DMS53 (cell line): ENCODE data around the gene GTF2H4.

ENCODE experiments used
- DNase-seq: peaks from one replicate; lab custom pipeline; 2025; lab: John Stamatoyannopoulos, UW

GTF2H4 gene

GRCh38 chr6:30882759-30883684 is 25.0 kb upstream of the GTF2H4 start:
- DNase-seq: peak; percentile 91

- peak; percentile 93 for DNase-seq
These were observed 24.1 kb upstream of the GTF2H4 start, which contains the start of gene DDR1 for GRCh38 chr6:30883685-30884520. Gene DDR1, plus strand, starts transcription at chr6:30884519. Its CDS starts 4,211 bp downstream, at chr6:30888730.

DNA sequence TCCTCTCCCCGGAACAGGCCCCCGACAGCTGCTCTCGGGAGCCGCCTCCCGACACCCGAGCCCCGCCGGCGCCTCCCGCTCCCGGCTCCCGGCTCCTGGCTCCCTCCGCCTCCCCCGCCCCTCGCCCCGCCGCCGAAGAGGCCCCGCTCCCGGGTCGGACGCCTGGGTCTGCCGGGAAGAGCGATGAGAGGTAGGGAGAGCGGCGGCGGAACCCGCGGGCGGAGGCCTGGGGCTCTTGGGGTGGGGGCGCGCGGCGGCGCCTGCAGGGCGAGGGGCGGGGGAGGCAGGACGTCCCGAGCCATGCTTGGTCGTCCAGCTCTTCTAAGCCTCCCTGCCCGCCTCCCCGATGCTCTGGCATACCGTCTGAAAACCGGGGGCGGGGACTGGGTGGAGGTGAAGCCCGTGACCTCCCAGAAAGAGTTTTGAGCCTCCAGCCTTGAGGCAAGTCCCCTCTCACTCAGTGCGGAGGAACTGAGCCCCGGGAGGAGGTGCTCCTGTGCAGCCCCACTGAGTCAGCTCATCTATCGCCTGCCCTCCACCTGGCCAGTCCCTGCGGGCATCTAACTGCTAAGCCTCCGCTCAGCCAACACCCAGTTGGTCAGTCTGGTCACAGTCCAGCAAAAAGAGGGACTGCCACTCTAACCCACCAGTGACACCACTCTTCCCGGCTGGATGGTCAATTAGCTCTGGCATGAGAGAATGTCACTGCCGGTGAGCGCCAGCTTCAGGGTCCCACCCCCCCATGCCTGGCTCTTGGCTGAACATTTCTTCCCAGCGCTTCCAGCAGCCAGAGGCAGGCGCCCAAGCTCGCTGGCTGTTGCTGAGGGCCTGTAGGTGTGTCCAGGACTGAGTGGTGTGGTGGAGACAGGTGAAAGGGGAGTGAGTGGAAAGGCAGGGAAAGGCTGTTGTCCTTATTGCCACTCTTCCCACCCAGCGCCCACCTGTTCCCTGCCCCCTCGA is 23.2 kb upstream of the GTF2H4 start:
- peak; percentile 71 for DNase-seq

DNA sequence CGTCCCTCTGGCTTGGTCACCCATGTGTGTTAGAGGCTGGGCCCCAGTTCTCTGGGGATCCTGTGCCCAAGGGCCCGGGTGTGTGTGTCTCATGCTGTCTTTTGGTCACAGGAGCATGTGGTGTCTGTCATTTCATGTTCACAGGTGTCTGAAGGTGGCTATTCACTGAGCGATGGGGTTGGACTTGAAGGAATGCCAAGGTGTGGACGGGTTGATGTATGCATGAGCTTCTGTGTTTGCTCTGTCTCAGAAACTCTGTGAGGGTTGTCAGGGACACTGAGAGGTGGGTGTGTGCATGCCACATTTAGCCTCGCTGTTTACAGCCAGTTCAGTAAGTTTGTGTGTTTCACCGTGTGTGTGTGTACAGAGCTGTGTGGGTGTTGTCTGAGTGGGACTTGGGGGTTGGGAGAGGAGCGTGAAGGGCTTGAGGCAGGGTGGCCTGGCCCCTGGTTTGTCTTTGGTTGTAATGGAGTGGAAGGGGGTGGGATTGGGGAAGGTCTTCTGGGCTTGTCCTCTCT is 22.5 kb upstream of the GTF2H4 start:
- peak; percentile 72 for DNase-seq

- peak; percentile 89 for DNase-seq
These were observed 21.8 kb upstream of the GTF2H4 start for GRCh38 chr6:30885999-30886896.

- DNase-seq: no peak
These were observed 21.1 kb upstream of the GTF2H4 start for GRCh38 chr6:30886897-30887255.

GRCh38 chr6:30887901-30888815 is 19.8 kb upstream of the GTF2H4 start:
- no peak for DNase-seq

DNA sequence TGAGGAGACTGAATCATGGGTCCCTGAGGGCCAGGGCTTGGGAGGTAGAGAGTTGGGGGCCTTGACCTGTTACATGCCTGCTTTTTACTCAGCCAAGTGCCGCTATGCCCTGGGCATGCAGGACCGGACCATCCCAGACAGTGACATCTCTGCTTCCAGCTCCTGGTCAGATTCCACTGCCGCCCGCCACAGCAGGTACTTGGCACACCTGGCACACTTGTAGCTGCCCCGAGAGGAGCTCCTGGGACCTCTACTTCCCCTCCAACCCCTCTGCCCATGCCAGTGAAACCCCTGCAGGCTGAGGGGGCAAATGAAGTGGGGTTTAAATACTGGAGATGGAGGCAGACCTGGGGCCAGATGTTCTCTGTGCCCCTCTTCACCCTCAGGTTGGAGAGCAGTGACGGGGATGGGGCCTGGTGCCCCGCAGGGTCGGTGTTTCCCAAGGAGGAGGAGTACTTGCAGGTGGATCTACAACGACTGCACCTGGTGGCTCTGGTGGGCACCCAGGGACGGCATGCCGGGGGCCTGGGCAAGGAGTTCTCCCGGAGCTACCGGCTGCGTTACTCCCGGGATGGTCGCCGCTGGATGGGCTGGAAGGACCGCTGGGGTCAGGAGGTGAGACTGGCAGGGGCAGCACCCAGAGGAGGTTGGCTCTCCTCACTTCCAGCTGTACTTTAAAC is 19.1 kb upstream of the GTF2H4 start:
- DNase-seq: no peak

DNA sequence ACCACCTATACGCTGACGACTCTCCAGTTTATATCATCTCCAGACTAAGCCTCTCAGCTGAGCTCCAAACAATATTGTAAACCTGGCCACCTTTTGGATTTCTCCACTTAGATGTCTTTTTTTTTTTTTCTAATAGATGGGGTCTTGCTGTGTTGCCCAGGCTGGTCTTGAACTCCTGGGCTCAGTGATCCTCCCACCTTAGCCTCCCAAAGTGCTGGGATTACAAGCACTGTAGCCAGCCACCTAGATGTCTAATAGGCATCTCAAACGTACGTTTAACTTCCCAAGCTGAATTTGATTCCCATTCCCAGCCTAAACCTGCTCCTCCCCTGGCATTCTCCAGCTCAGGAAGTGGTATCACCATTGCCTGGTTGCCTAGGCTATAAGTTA is 18.5 kb upstream of the GTF2H4 start:
- DNase-seq: no peak

DNA sequence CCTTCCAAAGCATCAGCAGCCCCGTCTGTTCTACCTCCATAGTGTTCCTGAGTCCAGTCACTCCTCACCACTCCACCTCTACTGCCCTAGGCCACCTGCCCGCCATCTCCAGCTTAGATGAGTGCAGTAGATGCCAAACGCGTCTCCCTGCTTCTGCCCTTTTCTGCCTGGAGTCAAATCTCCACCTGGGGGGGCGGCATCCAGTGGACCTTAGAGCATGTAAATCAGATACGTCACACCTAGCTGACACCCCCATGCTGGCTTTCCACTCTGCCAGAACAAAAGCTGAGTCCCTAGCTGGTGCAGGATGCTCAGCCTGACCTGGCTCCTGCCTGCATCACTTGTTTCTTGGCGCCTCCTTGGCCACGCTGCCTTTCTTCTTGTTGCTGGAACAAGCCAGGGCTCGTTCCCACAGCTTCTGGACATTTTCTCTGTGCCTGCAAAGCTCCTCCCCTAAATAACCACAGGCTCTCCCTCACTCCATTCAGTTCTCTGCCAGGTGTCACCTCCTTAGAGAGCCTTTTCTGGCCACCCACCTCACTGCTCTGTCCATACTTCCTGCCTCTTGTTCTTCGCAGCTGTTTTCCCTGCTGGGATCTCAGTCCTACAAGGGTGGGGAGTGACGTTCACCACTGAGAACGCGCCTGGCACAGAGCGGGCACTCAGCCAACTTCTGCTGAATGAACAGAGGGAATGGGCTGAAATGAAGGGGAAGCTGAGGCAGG is 17.9 kb upstream of the GTF2H4 start:
- no peak for DNase-seq

- no peak for DNase-seq
These were observed 17.2 kb upstream of the GTF2H4 start for GRCh38 chr6:30890646-30891449.

- DNase-seq: no peak
These were observed 16.6 kb upstream of the GTF2H4 start for GRCh38 chr6:30891450-30891723.

GRCh38 chr6:30891816-30892538 is 16.0 kb upstream of the GTF2H4 start:
- DNase-seq: no peak

DNA sequence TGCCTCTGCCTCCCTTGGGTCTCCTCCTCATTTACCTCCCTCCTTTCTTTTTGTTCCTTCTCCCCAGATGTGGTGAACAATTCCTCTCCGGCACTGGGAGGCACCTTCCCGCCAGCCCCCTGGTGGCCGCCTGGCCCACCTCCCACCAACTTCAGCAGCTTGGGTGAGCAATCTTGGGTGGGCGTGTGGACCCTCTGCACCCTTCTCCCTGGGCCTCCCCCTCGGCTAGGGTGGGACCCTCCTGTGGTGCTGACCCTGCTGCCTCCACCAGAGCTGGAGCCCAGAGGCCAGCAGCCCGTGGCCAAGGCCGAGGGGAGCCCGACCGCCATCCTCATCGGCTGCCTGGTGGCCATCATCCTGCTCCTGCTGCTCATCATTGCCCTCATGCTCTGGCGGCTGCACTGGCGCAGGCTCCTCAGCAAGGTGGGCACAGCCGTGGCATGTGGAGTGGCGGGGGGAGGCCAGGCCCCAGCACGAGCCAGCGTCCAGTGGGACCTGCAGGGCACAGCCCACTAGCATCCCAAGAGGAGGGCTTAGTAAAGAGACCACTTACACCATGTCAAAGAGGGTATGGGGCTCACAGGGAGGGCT is 14.9 kb upstream of the GTF2H4 start:
- no peak for DNase-seq

GRCh38 chr6:30893666-30894065 is 14.3 kb upstream of the GTF2H4 start:
- DNase-seq: no peak

DNA sequence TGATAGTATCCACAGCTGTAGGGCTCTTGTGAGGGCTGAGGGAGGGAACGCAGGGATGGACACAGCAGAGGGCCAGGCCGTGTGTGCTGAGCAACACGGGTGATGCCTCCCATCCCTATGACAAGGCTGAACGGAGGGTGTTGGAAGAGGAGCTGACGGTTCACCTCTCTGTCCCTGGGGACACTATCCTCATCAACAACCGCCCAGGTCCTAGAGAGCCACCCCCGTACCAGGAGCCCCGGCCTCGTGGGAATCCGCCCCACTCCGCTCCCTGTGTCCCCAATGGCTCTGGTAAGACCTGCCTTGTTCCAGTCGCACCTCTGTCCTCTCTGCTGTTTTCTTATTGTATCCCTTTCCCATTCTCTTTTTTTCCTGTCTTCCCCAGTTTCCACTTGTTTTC is 13.6 kb upstream of the GTF2H4 start:
- no peak for DNase-seq
